Stimulated activated naive CD8-positive, alpha-beta T cell treated with anti-CD3 and anti-CD28 coated beads, Interleukin-15, Interleukin-2, amounts not matched to agents 100 ng/mL and 50 ng/mL, for 24 hours (primary cell): ENCODE measurements around the gene ATRAID.

Source experiments
- H3K27ac Mint-ChIP-seq: one replicate; pipeline ENCODE4 v1.8.0; 2021; ENCODE audit warnings: mild to moderate bottlenecking, mixed read lengths
- H3K27me3 Mint-ChIP-seq: one replicate; pipeline ENCODE4 v1.8.0; 2021; ENCODE audit warnings: mixed read lengths
- H3K36me3 Mint-ChIP-seq: one replicate; pipeline ENCODE4 v1.8.0; 2021; ENCODE audit warnings: low read depth, mixed read lengths
- H3K4me1 Mint-ChIP-seq: one replicate; pipeline ENCODE4 v1.8.0; 2021; ENCODE audit warnings: low read depth, mixed read lengths
- H3K4me3 Mint-ChIP-seq: one replicate; pipeline ENCODE4 v1.8.0; 2021; ENCODE audit warnings: mild to moderate bottlenecking, mixed read lengths
- H3K9me3 Mint-ChIP-seq: one replicate; pipeline ENCODE4 v1.8.0; 2021; ENCODE audit warnings: mixed read lengths

The ATRAID gene

DNA sequence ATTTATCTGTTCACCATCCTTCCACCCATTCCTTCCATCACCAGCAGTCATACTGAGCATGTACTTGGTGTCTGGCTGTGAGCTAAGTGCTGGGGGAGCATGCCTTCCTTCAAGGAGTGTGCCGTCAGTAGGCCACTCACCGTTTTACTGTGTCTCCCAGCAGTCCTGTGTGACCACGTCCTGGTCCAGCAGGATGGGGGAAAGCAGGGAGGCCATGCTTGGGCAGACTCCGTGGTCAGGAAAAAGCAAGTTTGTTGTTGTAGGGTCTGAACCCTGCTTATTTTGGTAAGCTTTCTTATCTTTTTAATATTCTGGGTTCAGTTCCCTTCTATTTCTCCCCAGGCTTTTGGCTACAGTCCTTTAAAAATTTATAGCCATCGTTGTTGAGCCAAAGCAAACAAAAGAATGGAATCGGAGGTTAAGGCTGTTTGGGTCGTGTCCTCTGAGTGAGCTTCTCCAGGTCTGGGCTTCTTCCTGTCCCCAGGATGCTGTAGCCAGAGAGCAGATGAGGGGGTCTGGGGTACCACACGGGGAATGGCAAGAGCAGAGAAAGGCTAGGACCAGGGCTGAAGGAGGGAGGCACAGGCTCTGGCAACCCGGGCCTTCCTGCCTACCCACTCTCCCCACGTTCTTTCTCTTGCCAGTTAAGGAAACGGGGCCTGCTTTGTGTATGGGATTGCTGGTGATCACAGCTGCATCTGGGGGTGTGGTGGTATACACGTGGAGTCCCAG is 37.5 kb downstream of the ATRAID start:
- no peak overlapping the region for H3K4me3 Mint-ChIP-seq
- H3K9me3 Mint-ChIP-seq: no peaks in the 10 kb centered on the region
- no peaks in the 10 kb centered on the region for H3K4me1 Mint-ChIP-seq
- H3K27ac Mint-ChIP-seq: no peak overlapping the region
- no peaks in the 10 kb centered on the region for H3K27me3 Mint-ChIP-seq
- H3K36me3 Mint-ChIP-seq: peaks cover 1% of the 10 kb centered on the region

- H3K27me3 Mint-ChIP-seq: peaks cover 7% of the 10 kb centered on the region
- H3K4me3 Mint-ChIP-seq: no peak overlapping the region
- no peaks in the 10 kb centered on the region for H3K4me1 Mint-ChIP-seq
- no peaks in the 10 kb centered on the region for H3K9me3 Mint-ChIP-seq
- no peak overlapping the region for H3K27ac Mint-ChIP-seq
- H3K36me3 Mint-ChIP-seq: no peaks in the 10 kb centered on the region
Measured at GRCh38 chr2:27249891-27250651, 38.2 kb downstream of the ATRAID start.

- no peaks in the 10 kb centered on the region for H3K9me3 Mint-ChIP-seq
- no peak overlapping the region for H3K4me3 Mint-ChIP-seq
- peaks cover 14% of the 10 kb centered on the region for H3K27me3 Mint-ChIP-seq
- H3K36me3 Mint-ChIP-seq: no peaks in the 10 kb centered on the region
- no peak overlapping the region for H3K27ac Mint-ChIP-seq
- H3K4me1 Mint-ChIP-seq: no peaks in the 10 kb centered on the region
Measured at GRCh38 chr2:27250652-27251379, 39.0 kb downstream of the ATRAID start.

GRCh38 chr2:27251766-27252165 is 39.9 kb downstream of the ATRAID start:
- no peak overlapping the region for H3K4me3 Mint-ChIP-seq
- no peaks in the 10 kb centered on the region for H3K36me3 Mint-ChIP-seq
- H3K9me3 Mint-ChIP-seq: no peaks in the 10 kb centered on the region
- H3K27ac Mint-ChIP-seq: no peak overlapping the region
- no peaks in the 10 kb centered on the region for H3K4me1 Mint-ChIP-seq
- peaks cover 14% of the 10 kb centered on the region for H3K27me3 Mint-ChIP-seq

DNA sequence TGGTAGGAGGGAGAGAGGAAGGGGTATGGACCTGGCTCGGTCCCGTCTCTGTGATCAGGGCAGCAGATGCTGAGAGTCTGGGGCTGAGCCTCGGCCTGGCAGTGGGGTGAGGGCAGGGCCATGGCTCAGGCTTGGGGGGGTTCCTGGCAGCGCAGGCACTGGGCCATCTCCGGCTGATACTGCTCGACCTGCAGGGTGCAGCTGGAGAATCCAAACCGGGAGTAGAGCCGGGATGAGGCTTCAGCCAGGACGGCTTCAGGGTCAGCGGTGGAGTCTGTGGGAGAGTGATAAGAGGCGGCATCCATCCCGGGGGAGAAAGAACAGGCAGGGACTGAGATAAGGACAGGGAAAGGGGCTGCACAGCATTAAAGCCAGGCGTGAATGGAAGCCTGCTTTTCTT is 43.3 kb downstream of the ATRAID start:
- H3K27me3 Mint-ChIP-seq: peaks cover 38% of the 10 kb centered on the region

GRCh38 chr2:27255660-27256059 is 43.8 kb downstream of the ATRAID start:
- Mint-ChIP-seq H3K4me3 (no peak overlapping the region), H3K4me1 (no peaks in the 10 kb centered on the region), H3K27ac (no peak overlapping the region), H3K27me3 (peaks cover 43% of the 10 kb centered on the region), H3K9me3 (no peaks in the 10 kb centered on the region), H3K36me3 (no peaks in the 10 kb centered on the region)

More for the DNA sequence above, 43.3 kb downstream of the ATRAID start:
- Mint-ChIP-seq H3K27ac (no peak overlapping the region), H3K4me3 (no peak overlapping the region), H3K9me3 (no peaks in the 10 kb centered on the region), H3K4me1 (no peaks in the 10 kb centered on the region), H3K36me3 (no peaks in the 10 kb centered on the region)

DNA sequence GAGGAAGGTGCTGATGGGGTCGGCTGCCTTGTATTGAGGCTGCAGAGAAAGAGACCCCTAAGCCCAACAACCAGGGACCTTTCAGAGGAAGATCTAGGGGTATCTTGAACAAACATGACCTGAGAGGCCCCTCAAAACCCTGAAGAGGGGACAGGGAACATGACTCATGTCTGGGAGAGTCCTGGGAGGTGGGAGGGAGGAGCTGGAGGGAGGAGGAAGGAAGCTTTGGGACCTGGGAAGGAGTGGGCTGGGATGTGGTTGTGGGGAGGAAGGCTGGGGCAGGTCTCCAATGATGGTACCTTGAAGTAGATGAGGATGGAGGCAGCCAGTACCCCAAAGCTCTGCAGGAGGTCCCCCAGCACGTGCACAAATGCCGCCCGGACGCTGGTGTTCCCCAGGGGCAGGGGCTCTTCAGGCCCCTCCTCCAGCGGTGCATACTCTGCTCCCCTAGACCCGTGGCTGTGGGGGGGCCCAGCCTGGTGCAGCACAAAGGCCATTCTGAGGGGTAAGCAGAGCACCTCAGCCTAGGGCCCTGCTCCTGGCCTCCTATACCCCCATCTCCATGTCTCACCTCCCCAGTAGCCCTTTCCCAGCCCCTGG is 45.1 kb downstream of the ATRAID start:
- Mint-ChIP-seq H3K4me1 (peaks cover 10% of the 10 kb centered on the region), H3K36me3 (no peaks in the 10 kb centered on the region), H3K27ac (no peak overlapping the region), H3K27me3 (peaks cover 56% of the 10 kb centered on the region), H3K4me3 (no peak overlapping the region), H3K9me3 (no peaks in the 10 kb centered on the region)

DNA sequence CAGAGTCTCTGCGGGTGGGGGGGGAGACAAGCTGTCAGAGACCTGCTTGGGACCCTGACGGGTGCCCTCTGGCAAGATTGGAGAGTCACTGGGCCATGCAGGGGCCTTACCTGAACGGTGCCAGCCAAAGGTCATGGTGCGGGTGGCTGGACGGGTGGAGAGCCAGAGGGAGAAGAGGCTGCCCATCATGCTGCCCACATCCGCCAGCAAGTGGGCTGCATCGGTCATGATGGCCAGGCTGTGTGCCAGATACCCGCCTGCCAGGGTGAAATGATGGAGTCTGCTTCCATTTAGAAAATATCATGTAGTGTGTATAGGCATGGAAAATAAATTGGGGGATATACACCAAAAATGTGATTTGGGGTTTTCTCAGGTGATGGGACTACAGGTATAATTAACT is 46.2 kb downstream of the ATRAID start:
- Mint-ChIP-seq H3K9me3 (no peaks in the 10 kb centered on the region), H3K36me3 (no peaks in the 10 kb centered on the region), H3K4me3 (no peak overlapping the region), H3K27ac (no peak overlapping the region), H3K4me1 (peaks cover 11% of the 10 kb centered on the region), H3K27me3 (peaks cover 57% of the 10 kb centered on the region)

DNA sequence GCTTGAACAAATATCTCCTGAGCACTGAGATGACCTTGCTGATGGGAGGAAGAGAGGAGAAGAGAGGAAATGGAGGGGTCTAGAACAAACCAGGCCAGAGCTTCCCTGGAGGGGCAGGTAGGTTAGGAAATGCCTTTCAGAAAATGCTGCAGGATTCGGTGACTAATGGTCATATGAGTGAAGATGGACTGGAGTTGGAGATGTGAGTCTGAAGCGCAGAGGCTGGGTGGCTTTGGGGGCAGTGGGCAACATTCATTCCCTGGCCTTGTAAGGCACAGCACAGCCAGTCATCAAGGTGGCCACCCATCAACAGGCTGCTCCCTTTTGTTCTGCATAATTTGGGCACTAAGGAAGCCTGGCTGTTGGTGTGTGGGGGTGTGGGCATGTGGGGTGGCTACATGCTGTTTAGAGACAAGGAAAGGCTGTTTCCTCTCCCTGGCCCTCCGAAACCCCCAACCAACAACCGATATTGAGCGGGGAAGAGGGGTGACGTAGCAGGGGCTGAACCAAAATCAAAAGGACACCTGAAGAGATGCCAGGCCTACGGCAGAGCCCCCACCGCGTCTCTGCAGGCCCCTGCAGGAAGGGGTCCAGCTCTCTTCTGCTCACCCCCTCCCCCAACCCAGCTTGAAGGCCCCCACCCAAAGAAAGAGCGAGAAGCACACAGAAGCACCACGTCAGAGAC is 49.5 kb downstream of the ATRAID start:
- Mint-ChIP-seq H3K4me3 (peak overlapping the region; percentile 47), H3K4me1 (peaks cover 29% of the 10 kb centered on the region), H3K27me3 (peaks cover 56% of the 10 kb centered on the region), H3K27ac (peak overlapping the region; percentile 39), H3K36me3 (no peaks in the 10 kb centered on the region), H3K9me3 (no peaks in the 10 kb centered on the region)

DNA sequence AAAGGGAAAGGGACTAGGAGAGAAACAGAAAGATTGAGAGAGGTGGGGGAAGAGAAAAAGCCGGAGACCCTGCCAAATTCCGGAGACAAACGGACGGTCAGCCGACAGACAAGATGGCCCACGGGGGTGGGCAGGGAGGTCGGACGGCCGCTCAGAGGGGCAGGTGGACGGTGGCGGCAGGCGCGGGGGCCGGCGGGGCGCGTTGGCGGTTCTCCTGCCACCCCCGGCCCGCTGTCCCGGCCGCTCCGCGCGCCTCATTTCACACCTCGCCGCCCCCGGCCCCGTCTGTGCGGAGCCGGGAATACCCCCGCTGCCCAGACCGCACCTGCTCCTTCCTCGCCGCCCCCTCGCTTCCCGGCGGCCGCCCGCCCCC is 50.1 kb downstream of the ATRAID start:
- H3K36me3 Mint-ChIP-seq: no peaks in the 10 kb centered on the region
- H3K9me3 Mint-ChIP-seq: no peaks in the 10 kb centered on the region
- no peak overlapping the region for H3K27ac Mint-ChIP-seq
- H3K4me1 Mint-ChIP-seq: peaks cover 29% of the 10 kb centered on the region
- peaks cover 56% of the 10 kb centered on the region for H3K27me3 Mint-ChIP-seq
- H3K4me3 Mint-ChIP-seq: peak overlapping the region; percentile 47

- no peaks in the 10 kb centered on the region for H3K36me3 Mint-ChIP-seq
- peaks cover 29% of the 10 kb centered on the region for H3K4me1 Mint-ChIP-seq
- H3K27me3 Mint-ChIP-seq: peaks cover 51% of the 10 kb centered on the region
- H3K4me3 Mint-ChIP-seq: peak within 1 kb of the TSS; percentile 85
- peak within 1 kb of the TSS; percentile 80 for H3K27ac Mint-ChIP-seq
- no peaks in the 10 kb centered on the region for H3K9me3 Mint-ChIP-seq
Measured at GRCh38 chr2:27262379-27263286, 50.8 kb downstream of the ATRAID start, which contains the start of gene SLC30A3. Gene SLC30A3, minus strand, starts transcription at chr2:27263047. Its CDS starts 141 bp downstream, at chr2:27262906.

- Mint-ChIP-seq H3K9me3 (no peaks in the 10 kb centered on the region), H3K36me3 (no peaks in the 10 kb centered on the region), H3K4me1 (peaks cover 29% of the 10 kb centered on the region), H3K27me3 (peaks cover 43% of the 10 kb centered on the region), H3K27ac (peak overlapping the region; percentile 80), H3K4me3 (peak overlapping the region; percentile 85)
Measured at GRCh38 chr2:27263287-27264252, 51.7 kb downstream of the ATRAID start.
